TTC549 (cell line): ENCODE results near the gene EMC9.
"Not testable (repeated sequence)": the region's sequence is repeated elsewhere in the genome, so short reads cannot be mapped to it uniquely, and the experiment has no call there.

ENCODE experiments used
- FAIRE-seq: peaks from 2 replicates; lab custom pipeline; 2012; peaks lifted over from hg19 to GRCh38; lab: Jason Lieb, UNC

EMC9 gene

GRCh38 chr14:24108336-24108874 is 33.0 kb downstream of the EMC9 start:
- no peak for FAIRE-seq

GRCh38 chr14:24106672-24107271 is 34.6 kb downstream of the EMC9 start:
- no peak for FAIRE-seq

DNA sequence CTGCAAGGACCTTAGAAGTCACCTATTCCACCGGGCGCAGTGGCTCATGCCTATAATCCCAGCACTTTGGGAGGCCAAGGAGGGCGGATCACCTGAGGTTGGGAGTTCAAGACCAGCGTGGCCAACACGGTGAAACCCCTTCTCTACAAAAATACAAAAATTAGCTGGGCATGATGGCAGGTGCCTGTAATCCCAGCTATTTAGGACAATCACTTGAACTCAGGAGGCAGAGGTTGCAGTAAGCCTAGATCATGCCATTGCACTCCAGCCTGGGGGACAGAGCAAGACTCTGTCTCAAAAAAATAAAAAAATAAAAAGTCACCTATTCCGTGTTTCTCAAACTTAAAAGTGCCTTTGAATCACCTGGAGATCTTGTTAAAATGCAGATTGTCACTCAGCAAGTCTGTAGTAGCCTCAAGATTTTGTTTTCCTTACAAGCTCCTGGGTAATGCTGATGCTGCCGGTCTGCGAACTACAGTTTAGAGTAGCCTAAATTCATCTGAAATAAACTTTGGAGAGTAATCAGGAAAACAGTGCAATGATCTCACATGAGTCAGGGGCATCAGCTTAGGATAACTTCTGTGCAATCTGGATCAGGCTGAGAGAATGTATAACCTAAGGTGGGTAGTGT is 35.7 kb downstream of the EMC9 start:
- not testable (repeated sequence) for FAIRE-seq

GRCh38 chr14:24103451-24103850 is 37.9 kb downstream of the EMC9 start:
- FAIRE-seq = no peak

DNA sequence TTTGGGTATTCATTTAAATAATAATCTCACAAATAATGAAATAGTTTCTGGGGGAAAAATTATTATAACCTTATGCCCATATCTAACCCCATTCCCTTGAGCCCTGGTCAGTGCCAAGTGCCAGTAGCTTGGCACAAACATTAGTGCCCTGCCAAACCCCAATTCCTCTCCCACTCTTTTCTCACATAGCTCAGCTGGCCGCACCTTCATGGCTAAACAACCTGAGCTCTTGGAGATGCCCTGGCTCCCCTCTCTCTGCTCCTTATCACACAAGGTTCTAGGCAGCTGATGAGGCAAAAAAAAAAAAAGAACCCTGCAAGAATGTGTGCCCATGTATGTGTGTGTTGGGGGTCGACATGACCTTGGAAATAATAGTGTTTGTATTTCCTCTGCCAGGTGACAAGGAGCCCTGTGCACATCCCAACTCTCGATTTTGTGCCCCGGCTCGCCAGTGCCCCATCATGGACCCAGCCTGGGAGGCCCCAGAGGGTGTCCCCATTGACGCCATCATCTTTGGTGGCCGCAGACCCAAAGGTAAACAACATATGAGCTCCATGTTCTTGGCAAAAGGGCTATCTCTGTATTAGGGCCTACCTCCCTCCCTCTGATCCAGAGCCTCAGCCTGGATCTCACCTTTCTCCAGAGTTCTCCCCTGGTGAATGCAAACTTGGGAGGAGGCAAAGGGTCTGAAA is 38.9 kb downstream of the EMC9 start:
- FAIRE-seq = no peak

- no peak for FAIRE-seq
These were observed 40.4 kb downstream of the EMC9 start for GRCh38 chr14:24100982-24101494.

GRCh38 chr14:24100197-24100981 is 41.0 kb downstream of the EMC9 start:
- no peak for FAIRE-seq

GRCh38 chr14:24098927-24099813 is 42.2 kb downstream of the EMC9 start:
- FAIRE-seq = no peak

DNA sequence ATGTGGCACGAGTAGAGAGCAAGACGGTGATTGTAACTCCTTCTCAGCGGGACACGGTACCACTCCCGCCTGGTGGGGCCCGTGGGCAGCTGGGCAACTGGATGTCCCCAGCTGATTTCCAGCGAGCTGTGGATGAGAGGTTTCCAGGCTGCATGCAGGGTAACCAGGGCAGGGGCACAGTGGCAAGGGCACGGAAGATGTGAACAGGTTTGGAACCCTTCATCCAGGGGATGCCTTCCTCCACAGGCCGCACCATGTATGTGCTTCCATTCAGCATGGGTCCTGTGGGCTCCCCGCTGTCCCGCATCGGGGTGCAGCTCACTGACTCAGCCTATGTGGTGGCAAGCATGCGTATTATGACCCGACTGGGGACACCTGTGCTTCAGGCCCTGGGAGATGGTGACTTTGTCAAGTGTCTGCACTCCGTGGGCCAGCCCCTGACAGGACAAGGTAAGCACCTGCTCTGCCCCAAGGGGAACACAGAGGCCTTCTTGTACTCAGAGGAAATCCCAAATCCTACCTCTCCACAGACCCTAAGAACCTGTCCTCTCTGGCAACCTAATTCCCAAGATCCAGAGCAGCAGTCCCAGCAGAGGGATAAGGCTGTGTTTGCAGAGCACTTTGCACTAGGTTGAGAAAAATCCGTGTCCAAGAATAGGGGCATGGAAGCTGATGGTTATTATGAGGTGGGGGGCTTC is 43.0 kb downstream of the EMC9 start:
- FAIRE-seq = no peak

DNA sequence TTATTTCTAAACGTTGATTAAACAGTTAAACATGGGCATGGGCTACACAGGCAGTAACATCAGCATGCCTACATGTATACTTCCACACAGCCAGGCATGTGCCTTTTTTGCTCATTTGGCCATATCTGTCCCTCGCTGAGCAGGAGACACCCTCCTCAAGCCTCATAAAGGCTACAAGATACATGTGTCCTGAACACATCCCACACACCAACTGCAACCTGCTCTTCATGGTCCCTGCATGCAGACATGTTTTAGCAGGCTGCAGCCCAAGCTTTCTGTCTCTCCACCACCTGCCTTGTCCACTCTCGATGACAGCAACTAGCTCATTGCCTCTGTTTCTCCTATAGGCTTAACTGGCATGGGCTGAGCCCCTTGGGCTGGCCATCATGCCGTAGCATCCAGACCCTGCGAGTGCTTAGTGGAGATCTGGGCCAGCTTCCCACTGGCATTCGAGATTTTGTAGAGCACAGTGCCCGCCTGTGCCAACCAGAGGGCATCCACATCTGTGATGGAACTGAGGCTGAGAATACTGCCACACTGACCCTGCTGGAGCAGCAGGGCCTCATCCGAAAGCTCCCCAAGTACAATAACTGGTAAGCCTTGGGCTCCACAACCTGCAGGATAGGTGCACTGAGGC is 44.7 kb downstream of the EMC9 start:
- FAIRE-seq = no peak

DNA sequence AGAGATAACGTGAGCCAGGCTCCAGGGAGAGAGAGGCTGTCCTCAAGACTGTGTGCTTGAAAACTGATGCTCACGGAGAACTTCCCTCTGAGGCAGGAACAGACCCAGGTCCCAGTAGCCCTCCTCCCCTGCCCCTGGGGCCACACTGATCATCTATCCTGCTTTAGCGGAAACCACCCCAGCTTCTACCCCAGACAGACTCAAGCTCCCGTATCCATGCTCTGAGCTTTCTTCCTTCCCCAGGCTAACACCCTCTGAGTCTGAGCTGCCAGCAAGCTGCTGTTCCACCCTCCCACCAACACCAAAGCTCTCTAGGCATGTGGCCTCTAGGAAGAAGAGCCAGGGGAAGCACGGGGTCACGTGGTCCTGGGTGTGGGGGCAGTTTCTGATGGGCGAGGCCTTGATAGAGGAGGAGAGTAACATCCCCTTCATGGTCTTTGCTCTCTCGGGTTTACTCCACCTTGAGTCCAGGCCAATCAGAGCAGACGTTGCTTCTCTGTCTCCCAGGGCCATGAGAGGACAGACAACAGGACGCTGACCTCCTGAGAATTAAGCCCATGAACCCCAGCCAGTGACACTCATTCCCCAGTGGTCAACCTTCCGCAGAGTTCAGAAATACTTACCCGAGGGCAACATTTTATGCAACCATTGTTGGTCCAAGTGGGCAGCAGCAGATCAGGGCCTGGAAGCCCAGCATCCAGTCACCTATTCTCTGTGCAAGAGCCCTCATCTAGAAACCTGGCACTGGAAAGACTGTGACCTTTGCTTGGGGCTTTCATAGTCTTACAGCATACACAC is 45.9 kb downstream of the EMC9 start:
- no peak for FAIRE-seq

GRCh38 chr14:24094841-24095270 is 46.5 kb downstream of the EMC9 start:
- FAIRE-seq = no peak

DNA sequence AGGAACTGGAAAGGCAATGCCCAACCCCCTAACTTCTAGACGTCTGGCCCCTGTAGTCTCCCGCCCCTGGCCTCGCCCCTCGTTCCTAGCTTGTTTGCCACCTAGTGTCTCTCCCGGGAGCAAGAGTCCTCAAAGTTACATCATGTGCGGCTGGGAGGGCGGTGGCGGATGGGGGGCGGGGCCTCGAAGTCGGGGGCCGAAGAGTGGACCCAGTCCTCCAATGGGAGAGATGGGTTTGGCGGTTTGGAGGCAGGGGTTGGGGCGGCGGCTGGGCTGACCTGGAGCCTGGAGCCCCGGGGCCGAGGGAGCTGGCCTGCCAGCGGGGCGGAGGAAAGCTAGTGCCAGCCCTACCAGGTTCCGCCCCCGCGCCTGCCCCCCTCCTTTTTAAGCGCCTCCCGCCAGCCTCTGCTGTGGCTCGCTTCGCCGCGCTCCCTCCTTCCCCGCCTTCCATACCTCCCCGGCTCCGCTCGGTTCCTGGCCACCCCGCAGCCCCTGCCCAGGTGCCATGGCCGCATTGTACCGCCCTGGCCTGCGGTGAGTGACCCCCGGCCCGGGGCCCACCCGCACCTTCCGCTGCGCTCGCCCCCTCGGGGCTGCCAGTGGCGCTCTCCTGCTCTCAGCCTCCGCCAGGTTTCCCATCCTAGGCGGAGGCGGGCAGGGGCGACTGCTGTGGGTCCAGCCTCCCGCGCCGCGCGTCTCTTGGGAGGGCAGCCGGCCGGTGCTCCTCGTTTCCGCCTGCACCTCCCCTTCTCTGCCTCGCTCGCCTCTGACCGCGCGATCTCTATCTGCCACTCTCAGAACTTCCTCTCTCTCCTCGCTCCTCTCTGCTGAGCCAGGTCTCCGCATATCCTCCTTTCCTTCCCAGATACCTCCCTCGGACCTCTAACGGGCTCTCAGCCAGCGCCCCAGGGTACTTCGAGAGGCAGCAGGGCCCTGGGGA is 47.2 kb downstream of the EMC9 start, which contains the start of gene PCK2:
Gene PCK2, plus strand, starts transcription at position 411 of the 940 bp plus-strand sequence. Its CDS starts 95 bp downstream, at position 506.
- FAIRE-seq = no peak

DNA sequence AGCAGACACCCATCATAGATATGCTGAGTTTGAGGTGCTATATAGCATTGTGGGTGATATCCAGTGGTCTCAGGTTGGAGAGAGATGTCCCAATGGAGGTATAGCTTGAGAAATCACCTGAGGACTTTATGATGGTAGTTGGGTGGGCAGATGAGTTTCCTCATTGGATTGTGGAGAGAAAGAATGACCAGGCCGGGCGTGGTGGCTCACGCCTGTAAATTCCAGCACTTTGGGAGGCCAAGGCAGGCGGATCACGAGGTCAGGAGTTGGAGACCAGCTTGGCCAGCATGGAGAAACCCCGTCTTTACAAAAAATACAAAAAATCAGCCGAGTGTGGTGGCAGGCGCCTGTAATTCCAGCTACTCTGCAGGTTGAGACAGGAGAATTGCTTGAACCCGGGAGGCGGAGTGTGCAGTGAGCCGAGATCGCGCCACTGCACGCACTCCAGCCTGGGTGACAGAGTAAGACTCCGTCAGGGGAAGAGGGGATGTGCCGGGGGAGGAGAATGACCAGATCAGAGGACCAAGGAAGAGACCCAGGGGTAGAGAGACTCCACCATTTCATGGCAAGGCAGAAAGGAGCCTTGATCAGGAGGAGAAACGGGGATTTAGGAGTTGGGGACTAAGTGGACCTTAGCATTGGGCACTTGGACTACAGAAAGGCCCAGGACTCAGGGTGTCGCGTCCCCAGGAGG is 48.0 kb downstream of the EMC9 start:
- no peak for FAIRE-seq

GRCh38 chr14:24092505-24093206 is 48.7 kb downstream of the EMC9 start:
- FAIRE-seq = no peak

GRCh38 chr14:24092110-24092504 is 49.3 kb downstream of the EMC9 start:
- FAIRE-seq = no peak

DNA sequence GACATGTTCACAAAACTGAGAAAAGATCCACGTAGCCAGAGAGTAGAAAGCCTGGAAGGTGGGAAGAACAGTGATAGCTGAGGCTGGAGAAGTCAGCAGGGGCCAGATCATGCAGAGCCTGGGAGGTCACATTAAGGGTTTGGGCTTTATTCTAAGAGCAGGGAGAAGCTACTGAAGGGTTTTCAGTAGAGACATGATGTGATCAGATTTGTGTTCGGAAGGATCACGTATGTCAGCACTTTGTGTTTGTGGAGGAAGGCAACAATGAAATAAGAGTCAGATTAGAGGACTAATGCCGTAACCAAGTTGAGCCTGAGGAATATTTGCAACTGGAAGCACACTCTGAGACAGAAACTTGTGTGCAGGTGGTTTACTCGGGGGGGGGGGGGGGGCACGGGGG is 51.5 kb downstream of the EMC9 start:
- no peak for FAIRE-seq
